NCI-H187 (cell line): Measurements from ENCODE around the gene NPAS3.

ENCODE experiments used
- DNase-seq, 2 experiments: peaks; one replicate each; lab custom pipeline; 2025; lab: John Stamatoyannopoulos, UW

NPAS3 gene

DNA sequence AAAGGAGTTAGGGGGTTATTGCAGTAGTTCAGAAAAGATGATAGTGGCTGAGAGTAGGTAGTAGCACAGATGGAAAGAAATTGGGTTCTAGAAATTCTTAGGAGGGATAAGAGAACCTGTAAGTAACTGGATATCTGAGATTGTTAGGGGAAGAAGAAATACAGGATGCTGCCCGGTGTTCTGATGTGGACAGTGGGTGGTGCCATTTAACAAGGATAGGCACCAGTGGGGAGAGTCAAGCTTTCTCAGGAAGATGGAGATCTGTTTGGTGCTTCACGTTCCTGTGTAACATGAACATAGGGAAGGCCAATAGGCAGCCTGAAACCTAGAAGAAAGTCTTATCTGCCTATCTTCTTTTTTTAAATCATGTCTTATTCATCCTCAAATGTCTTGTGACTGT is 245.9 kb downstream of the NPAS3 start:
- DNase-seq: no peak

DNA sequence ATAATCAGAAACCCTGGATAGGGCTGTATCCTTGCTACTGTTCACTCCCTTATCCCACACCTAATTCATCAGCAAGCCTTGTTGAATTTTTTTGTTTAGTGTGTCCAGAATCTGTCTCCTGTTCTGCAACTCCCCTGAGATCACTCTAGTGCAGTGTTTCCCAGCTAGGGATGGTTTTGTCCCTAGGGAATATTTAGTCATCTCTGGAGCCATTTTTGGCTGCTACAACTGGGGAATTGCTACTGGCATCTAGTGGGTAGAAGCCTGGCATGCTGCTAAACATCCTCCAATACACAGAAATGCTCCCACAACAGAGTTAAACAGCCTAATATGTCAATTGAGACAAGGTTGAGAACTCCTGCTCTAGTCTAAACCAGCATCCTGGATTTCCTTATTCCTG is 248.0 kb downstream of the NPAS3 start:
- no peak for DNase-seq

DNA sequence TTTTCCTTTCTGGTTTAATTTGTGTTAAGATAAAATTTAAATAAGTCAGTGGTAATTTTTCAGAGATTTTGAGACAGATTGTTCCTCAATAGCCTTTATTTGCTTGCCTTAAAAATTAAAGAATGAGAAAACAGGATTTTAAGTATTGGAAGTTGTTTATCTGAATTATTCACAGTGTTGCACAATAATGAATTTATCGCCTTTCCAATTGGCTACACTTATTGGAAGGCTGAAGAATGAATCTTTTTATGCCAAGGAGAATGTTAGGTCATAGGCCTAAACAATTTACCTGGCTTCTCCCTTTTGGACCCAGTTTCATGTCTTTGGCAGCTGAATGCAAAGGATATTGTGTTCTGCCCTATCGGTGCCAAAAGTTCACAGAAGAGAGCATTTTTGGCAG is 250.2 kb downstream of the NPAS3 start:
- DNase-seq: no peak

DNA sequence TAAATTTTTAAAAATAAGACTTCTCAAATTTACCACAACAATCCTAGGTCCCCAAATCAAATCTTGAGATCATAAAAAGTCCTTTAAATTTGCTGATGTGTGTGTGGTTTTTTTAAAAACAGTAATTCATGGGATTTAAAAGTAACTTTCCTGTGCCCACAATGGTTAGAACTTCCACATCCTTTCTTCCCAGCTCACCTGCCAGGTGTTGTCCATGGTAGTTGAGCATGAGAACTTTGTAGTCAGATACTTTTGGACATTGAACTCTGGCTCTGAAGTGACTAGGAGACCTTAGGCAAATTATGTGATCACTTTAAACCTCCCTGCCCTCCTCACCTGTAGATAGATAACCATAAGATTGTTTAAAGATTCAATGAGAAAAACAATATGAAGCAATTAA is 253.2 kb downstream of the NPAS3 start:
- no peak for DNase-seq

DNA sequence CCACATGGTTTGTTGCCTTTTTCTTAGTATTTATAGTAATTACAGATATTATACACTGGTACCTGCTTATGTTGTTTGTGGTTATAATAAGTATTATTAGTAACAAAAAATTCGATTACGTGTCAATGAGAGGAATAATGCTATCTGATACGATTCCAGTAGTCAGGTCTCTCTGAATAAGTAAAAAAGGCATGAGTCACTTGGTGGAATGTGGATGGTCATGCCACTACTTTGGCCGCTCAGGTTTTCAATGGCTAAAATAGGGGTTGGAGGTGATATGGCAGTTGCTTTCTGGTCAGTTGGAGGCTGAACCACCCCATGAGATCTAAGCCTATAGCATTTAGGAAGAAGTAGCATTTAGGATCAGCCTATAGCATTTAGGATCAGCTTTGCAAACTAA is 255.9 kb downstream of the NPAS3 start:
- DNase-seq: no peak

DNA sequence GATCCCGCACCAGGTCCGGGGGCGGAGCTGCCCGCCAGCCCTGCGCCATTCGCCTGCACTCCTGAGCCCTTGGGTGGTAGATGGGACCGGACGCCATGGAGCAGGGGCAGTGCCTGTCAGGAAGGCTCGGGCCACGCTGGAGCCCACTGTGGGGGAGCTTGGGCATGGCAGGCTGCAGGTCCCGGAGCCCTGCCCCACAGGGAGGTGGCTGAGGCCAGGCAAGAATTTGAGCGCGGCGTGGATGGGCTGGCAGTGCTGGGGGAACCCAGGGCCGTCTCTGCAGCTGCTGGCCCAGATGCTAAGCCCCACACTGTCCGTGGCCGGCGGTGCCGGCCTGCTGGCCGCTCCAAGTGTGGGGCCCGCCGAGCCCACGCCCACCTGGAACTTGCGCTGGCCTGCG is 260.0 kb downstream of the NPAS3 start:
- no peak for DNase-seq

DNA sequence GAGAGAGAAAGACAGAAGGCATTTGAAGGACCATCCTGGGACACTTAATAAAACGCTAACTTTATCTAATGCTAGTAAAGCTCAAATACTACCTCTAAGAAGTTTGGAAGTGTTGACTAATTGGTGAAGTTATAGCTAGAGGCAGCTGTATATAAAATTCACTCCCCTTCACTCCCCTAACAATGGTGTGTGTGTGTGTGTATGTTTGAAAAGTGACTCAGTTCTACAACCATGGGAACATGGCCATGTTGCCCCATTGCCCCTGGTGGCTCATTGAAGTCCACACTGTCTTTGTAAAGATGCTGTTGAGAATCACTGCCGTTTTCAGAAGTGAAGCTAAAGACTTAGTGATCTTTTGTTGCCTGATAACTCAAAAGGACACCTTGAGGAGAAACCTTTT is 262.4 kb downstream of the NPAS3 start:
- no peak for DNase-seq

DNA sequence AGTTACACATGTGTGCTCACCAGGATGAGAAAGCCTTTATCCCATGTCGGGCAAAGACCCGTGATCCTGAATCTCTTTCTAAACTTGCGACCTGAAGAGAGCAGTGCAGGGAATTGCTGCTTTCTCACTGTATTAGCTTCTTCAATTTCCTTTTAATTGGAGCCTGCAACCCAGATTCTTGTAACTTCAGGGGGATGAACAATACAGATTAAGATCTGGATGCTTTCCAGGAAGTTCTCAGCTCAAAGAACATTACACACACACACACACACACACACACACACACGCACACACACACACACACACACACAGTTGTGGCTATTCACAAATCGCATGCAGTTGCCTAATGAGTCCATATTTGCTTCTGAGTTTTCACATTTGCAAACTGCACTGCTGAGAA is 268.3 kb downstream of the NPAS3 start:
- DNase-seq: no peak

DNA sequence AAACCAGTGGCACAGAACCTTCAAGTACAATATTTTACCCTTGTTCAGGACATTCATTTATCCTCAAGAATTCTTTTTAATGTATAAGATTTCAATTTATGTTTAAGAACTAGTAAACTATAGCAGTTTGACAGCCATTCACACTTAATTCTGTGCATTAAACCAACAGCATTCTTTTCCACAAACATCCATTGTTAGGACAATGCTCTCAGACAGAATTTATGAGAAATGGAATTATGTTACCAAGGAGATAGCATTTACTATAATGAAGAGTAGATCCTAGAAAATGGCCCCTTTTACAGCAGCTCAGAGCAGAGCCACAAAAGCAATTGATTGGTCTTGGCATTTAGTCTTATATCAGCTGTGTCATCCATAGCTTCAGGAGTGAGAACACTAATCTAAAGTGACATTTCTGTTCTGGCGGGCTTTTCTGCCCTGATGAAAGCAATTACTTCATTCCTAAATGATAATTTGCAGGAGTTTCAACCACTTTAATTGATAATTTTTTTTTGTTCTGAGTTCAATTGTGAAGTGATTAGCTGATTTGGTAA is 268.9 kb downstream of the NPAS3 start:
- DNase-seq: no peak

DNA sequence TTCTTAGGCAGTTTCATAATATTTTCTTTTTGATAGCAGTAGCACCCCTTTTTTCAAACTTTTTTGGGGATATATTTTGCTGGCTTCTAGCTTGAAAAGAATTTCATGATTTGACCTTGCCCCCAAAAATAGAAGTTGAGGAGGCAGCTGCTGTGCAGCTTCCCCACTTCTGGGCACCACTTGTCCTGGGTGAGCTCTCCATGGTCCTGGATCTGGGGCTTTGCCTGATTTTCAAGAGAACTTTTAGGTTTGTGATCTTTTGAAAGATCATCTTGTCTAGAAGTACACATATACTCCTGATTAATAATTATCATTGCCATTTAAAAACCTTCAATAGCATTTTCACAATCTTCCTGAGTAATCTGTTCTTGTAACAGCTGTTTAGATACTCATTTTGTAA is 271.6 kb downstream of the NPAS3 start:
- DNase-seq: no peak

DNA sequence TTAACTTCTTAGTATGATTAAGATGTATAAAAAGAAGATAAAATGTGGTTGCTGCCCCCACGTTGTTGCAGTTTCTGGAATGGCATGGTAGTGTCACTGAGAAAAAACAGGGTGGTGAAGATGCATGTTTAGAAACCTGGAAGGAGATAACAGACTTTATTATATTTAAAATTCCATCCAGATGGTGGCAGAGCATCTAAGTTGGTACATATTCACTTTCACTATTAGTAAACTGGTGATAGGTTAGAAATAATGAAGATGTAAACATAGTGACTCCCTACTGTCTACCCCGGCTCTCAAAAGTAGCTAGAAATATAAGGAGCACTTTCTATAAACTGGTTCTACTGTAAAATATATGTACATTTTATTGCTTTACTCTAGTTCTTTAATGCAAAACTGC is 279.3 kb downstream of the NPAS3 start:
- no peak for DNase-seq

DNA sequence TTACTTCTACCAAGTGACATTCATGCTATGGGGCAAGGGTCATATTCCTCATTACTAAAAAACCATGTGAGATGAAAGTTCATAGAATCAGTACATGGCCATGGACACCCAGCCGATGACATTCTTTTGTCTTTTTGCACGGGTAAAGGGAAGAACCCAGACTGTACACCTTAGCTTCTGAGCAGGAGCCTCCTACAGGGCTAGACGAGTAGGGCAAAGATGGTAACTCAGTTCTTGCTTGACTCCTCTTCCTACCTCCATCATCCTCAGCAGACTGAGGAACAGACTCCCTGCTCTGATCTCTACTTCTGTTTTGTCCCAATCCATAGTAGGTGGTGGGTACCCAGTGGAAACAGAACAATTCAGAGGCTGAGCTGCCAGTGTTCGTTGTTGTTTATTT is 281.3 kb downstream of the NPAS3 start:
- DNase-seq: no peak

DNA sequence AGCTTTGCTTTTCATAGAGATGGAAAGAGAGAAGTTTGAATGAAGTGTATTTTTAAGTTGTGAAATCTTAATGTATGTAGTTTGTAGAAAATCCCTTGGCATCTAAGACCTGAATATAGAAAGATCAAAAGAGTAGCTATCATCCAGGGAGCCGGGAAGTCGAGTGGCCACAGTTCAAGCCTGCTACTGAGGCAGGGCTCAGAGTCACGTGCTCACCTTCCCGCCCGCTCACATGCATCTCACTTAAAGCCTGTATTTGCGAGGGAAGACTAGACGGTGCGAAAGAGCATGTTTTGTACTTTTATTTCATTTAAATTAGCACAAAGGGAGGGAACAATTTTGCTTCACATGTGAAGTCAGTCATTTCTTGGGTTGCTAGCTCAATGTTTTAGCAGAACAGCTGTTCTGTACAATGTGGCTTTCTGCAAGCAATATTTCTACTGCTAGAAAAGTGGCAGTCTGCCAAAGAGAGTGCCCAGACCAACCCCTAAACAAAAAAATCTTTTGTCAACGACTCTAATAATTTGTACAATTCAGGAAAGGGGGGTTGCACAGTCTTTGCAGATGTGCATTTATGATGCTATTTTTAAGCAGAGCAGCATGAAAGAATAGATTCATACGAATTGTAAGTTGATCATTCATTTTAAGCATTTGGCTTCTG is 290.7 kb downstream of the NPAS3 start:
- DNase-seq: no peak

DNA sequence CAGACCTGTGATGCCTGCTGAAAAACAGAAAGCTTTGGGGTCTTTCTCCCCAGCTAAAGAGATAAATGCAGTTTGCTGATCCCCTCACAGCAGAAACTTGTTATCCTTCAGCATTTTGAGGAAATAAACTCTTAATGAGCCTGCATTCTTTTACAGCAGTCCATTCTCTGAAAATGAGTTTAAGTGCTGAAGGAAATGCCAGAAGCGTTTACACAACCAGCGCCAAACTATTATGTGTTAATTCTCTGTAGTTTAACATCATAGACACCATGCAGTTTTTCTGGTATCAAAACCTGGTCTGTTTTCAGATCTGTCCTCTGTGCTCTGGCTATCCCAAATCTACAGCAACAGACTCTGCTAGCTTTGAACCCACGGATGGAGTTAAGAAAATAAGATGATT is 291.3 kb downstream of the NPAS3 start:
- no peak for DNase-seq

DNA sequence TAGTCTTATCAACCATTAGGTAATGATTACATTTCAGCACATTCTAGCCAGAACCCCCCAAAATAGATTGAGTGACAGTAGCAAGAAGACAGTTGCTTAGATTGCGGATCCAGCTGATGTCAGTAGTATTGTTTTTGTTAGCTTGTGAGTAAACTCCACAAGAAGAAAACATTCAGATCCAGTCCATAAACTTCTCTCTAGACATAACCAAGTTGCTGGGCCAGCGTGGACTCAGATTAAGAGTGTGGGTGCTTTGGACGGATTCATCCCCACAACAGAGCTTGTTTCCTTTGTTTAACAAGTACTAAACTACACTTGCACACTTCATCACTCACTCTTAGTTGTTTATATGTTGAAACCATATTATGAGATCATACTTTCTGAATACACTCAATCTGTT is 293.4 kb downstream of the NPAS3 start:
- DNase-seq: no peak

DNA sequence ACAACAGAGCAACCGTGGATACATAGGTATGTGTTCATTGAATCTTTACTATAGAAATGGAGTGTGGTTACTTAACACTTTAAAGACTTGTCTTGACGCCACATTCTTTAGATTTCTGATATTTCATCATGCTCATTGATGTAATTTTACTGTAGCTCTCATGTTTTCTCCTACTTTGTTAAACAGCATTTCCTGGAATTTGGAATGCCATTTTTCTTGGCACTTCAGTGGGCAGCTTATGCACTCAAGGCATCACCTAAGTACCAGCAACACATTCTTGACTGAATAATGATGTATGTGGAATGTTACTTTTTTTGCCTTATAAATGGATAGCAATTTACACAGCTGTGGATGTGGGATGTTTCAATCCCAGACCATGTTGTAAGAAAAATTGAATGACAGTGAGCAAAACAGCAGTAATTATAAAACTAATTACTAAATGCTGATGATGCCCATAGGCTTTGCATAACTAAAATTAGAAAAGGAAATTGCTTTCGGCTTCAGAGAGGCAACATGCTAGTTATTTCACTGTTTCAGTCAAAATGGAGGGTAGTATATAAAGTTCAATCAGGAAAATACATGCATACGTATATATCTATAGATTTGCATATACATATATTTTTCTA is 298.5 kb downstream of the NPAS3 start:
- DNase-seq: no peak

DNA sequence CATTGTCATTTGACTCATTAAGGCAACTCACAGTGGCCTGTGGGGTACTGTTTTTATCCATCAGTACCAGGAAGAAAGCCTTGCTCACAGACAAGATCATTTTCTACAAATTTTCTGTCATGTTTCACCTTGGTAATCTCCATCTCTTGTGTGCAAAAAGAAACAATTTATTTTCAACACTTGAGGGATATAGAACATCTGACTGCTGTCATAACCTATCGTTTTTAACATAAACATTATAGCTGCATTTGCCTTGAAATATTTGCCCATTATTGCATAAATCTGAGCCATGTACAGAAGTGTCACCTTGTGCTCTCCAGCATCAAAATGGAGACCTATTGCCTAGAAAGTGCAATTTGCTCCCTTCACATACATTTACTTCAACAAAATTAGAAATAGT is 300.8 kb downstream of the NPAS3 start:
- DNase-seq: no peak

DNA sequence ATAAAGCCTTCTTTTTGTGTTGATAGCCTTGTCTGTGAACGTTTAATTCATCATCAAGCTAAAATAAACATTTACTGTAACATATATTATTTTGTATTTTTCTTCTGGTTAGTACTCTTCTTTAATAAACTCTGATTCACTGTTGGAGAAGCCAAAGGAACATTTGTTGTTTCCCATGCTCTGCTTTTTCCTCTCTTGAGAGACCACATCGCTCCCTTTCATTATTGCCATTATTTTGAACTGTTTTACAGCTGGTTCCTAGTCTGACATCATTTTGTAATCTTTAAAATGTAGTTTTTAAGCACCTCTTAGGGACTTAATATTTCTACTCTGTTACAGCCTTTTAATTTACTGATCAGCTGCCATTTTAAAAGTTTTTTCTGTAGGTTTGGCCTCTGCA is 301.8 kb downstream of the NPAS3 start:
- no peak for DNase-seq

DNA sequence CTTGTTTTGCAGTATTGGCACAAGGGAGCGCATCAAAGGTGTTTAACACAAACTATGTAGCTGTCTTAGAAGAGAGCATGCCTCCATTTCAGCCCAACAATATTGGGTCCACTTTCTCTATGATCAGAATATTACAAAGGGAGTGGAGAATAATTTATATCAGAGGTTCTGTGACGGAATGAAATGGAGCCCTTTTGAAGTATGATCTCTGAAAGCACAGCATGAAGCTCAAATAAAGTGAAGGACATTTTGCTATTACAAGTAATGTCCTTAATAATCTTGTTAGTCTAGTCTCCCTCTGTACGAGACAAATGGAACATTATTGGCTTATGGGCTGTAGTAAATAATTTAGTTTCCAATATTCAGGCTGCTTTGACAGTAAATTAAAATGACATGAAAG is 302.7 kb downstream of the NPAS3 start:
- DNase-seq: no peak

DNA sequence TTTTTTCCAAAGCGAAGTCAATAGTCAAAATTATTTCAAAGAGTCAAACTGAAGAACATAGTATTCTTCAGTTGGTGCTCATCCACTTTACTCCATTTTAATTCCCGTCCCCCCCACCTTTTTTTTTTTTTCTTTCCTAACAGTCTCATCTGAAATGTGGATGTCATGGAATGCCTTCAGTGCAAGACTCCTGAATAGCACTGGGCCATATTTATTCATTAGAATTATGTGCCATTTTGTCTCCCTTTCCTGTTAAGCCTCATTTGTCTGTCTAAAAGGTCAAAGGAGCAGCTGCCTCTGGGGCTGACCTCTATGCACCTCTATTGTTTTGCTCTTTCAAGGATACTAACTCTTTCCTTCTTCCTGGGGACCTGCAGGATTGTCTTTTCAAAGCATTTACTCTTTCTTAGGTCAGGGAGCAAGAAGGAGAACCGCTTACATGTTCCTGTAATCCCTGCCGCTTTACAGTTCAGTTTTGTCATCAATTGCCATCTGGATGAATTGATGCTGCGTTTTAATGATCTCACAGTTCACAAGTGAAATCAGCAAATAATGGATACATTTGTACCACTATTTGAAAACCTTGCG is 310.6 kb downstream of the NPAS3 start:
- no peak for DNase-seq

DNA sequence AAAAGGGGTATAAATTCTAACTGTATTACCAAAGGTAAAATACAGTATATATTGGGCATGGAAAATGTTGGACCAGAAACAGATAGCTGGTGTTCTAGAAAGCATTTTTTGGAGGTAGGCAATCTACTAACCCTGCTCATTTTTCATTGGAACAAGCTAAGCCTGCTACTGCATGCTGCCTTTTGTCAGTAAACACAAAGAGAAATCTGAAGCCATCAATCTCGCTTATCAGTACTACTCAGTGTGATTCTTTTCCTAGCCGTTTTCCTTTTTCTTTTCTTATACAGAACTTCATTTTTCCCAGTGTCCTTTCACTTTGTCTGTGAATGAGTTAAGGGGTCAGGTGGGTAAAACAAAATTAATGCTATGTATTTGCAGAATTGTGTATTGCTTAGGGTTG is 312.3 kb downstream of the NPAS3 start:
- no peak for DNase-seq

DNA sequence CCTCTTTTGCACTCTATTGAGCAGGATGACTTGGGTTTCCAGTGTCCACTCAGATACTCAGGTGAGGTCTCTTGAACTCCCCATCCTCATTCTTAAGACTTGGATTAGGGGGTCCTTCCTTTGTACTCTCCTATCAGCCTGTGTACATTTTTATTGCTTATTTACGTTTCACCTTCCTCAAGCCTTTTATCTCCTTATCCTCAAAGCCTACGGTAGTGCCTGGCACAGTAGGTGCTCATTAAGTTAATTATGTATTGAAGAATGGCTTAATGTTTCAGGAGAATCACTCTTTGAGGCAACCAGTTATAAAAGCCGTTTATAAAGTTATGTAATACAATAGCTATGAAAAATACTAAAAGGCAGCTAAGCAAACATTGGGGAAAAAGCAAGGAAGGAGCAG is 315.7 kb downstream of the NPAS3 start:
- DNase-seq: no peak

DNA sequence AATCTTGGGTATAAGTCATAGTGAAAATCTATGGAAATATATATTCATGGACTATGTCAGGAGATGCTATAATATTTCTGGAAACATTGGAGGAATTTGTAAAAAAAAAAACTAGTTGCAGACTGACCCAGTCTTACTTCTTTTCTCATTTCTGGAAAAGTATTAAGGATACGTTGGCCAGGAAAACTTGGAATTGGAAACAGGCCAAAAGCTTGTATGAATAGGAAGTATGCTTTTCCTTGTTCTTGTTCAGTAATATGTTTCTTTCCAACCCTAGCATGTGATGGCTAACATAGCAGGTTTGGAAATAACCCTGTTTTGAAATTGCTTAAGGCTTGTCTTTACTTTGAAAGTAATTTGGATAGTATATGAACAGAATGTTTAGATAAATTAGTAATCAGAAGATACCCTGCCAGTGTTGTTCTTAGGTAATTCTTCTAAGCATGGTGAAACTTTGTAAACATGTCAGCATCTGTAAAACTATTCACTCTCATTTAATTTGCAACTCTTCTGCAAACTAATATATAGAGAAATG is 316.2 kb downstream of the NPAS3 start:
- DNase-seq: no peak
